NCI-H2227 (cell line): ENCODE measurements around the gene PERM1.
"Not testable (repeated sequence)": the region's sequence is repeated elsewhere in the genome, so short reads cannot be mapped to it uniquely, and the experiment has no call there.

ENCODE experiments used
- DNase-seq: peaks from one replicate; lab custom pipeline; 2025; ENCODE audit not compliant: unreplicated experiment; lab: John Stamatoyannopoulos, UW

The PERM1 gene, protein sequence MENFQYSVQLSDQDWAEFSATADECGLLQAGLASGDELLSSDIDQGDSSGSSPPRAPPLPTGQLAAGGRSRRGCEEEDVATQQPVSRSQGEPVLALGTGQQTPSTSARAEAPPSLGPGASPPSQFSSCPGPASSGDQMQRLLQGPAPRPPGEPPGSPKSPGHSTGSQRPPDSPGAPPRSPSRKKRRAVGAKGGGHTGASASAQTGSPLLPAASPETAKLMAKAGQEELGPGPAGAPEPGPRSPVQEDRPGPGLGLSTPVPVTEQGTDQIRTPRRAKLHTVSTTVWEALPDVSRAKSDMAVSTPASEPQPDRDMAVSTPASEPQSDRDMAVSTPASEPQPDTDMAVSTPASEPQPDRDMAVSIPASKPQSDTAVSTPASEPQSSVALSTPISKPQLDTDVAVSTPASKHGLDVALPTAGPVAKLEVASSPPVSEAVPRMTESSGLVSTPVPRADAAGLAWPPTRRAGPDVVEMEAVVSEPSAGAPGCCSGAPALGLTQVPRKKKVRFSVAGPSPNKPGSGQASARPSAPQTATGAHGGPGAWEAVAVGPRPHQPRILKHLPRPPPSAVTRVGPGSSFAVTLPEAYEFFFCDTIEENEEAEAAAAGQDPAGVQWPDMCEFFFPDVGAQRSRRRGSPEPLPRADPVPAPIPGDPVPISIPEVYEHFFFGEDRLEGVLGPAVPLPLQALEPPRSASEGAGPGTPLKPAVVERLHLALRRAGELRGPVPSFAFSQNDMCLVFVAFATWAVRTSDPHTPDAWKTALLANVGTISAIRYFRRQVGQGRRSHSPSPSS

DNA sequence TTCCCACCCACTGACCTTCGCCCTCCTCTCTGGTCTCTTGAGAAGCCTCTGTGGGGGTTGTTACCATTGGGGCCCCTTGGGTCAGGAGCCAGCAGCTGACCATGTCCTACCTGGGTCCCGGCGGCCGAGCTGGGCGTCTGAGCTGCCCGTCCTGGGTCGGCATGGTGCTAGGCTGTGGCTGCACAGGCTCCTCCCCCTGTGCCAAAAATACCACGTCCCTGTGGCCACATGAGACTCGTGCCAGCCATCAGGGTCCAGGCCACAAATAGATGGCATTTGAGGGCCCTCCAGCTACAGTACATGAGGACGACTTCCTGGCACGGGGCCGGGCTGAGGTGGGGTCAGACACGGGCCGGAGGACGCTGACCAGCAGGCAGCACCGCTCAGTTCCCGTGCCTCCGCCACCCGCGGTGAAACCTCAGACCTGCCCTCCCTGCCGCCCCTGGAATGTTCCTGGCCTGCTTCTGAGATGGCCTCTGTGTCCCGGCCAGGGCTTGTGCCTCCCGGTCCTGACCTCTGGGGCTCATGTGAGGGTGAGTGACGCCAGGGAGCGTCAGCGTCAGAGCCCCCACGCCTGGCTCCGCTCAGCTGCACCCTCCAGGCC lies at the start of gene PERM1:
Gene PERM1 (minus strand): TSS at position 139 of the 604 bp plus-strand sequence. CDS start 1,064 bp downstream, outside the sequence.
- no peak for DNase-seq

DNA sequence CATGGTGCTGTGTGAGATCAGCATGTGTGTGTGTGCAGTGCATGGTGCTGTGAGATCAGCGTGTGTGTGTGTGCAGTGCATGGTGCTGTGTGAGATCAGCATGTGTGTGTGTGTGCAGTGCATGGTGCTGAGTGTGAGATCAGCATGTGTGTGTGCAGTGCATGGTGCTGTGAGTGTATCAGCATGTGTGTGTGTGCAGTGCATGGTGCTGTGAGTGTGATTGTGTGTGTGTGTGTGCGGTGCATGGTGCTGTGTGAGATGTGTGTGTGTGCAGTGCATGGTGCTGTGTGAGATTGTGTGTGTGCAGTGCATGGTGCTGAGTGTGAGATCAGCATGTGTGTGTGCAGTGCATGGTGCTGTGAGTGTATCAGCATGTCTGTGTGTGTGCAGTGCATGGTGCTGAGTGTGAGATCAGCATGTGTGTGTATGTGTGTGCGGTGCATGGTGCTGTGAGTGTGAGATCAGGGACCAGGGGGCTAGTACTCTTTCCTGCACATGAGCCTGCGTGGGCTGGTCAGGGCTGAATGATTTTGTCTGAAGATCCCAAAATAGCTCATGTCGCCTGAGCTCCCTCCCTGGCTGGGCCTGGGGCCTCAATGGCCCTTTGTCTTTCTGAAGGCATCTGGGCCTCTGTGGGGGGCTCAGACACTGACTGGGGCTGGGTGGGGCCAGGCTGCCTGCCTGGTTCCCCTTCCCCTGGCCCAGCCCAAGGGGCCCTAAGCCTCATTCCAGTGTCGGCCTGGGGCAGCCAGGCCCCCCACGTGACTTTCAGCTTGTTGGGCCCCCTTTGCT lies 49.2 kb upstream of the PERM1 start:
- not testable (repeated sequence) for DNase-seq

DNA sequence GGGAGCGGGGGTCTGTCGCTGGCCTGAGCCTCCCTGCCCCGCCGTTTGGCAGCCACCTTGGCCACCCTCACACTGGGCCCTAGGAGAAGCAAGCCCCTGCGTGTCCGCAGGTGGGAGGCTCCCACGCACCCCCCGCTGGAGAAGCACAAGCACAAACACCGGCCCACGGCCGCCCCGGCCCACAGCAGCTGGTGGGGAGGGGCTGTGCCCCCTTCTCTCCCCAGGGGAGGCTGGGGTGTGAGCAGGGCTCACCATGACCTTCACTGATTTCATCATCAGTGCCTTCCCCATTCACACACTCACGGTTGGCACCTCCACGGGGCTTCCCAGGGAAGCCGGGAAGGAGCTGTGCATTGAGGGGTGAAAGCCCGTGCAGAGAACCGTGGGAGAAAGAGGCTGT lies 45.9 kb upstream of the PERM1 start:
- no peak for DNase-seq

DNA sequence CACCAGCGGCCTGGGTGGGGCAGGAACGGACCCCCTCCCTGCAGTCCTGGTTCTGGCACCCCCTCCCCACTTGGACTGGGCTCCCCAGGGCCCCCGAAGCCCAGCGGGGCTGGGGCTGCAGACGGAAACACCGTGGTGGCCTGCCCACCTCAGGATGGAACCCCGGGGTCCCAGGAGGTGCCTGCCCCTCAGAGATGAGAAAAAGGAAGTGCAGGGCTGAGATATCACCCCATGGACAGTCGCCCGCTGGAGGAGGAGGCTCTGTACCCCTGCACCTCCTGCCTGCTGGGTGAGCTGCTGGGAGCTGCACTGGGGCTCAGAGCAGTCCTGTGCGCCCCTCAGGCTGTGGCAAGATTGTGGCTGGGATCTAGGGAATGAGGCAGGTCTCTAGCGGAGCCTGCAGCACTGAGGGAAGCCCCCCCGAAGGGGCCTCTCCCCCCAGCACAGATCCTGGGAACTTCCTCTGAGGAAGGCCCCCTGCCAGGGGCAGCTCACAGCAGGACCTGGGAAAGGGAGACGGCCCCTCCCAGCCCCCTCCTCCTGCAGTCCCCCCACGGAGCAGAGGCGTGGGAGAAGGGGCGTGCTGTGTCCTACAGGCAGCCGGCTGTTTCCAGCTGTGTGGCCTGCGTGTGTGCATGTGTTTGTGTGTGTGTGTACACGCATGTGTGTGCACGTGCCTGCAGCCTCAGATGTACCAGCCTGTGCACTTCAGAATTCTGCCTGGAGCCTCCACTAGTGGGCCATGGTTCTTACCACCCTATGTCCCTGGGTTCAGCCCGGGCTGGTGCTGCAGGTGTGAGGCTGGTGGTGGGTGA lies 44.9 kb upstream of the PERM1 start:
- no peak for DNase-seq

DNA sequence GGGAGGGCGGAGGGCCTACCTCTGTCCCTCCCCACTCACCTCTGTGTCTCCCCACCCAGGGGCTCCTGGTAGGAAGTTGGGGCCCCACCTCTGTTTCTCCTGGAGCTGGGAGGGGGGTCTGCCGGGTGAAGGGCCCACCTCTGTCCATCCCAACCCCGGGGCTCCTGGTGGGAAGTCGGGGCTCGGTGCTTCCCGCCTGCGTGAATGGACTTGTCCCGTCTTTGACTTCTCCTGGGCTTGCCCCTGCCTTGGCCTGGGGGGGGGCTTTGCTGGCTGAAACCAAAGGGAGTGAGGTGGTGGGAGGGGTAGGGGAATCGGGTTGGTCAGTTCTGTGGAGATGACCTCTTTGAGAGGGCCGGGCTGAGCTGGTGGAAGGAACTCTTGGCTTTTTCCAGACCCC lies 43.8 kb upstream of the PERM1 start:
- DNase-seq, result no peak

DNA sequence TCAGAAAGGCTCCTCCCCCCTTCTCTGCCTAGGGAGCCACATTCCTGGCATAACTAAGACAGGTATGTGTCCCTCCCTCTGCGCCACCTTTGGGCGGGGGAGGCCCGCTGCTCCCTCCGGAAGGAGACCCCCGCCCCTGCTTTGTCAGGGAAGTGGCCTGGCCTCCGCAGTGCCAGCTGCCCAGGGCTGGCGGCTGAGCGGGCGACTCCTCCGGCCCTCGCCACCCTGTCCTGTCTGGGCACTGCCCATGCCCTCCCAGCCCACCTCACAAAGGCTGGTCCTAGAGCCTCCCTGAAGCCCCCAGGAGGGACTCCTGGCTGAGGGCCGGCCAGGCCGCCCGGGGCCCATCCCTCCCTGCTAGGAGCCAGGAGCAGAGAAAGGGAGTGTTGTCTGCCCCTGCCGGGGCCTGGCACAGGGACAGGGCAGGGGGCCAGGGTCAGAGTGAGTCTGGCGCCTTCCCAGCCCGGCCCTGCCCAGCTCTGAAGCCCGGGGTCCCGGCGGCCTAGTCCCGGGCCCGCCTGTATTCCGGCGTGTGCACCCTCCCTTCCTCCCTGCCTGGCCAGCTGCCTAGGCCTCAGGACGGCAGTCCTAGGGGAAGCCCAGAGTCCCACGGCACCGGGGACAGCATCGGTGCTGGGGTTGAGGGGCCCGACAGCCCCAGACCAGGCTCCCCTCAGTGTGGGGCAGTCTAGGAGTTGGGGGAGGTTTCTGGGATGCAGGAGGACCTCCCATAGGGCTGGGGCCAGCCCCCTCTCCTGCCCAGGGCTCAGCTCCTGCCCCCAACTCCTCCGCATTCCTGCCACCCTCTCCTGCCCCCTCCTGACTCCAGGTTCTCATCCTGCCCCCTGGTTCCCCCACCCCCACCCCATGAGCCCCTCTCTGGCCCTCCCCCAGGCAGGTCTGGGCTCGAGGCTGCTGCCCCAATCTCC lies 43.1 kb upstream of the PERM1 start:
- DNase-seq, result no peak

DNA sequence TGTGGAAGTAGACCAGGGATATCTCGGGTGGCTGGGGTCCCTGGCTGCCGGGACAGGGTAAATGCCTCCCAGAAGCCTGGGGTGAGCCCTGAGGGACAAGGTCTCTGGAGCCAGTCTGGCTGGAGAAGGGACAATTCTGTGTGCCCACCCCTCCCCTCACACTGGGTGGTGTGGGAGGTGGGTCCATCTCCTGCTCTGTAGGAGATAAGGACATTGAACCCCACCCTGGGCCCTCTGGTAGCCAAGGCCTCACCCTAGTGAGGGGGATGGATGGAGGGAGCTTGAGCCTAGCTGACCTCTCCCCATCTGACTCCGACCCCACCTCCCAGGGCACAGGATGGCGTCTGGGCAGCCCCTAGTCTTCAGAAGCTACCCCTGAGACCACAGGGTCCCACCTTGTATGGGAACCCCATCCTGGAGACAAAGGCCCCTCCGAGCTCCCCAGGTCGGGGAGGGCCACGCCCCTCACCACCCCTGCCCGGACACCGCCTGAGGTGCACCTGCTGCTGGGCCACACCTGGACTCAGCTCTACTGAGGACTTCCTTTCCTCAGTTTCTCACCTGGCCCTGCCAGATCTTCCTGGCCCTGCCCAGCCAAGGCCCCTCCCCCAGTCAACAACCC lies 42.4 kb upstream of the PERM1 start:
- DNase-seq, result no peak

DNA sequence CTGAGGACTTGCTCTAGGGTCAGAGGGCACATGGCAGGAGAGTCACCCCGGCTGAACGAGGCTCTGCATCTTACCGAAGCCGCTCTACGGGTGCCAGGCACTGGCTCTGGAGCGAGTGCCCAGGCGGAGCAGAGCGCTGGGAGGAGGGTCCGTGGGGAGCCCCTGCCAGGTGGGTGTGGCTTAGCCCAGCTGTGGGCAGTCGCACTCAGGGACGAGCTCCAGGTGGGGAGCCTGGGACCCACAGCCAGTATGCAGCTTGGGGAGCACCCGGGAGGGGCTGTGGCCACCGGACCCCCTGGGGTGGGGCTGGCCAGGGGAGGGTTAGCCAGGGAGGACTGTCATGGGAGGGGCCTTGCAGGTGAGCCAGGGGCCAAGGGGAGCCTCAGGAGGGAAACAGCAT lies 41.8 kb upstream of the PERM1 start:
- DNase-seq, result no peak

DNA sequence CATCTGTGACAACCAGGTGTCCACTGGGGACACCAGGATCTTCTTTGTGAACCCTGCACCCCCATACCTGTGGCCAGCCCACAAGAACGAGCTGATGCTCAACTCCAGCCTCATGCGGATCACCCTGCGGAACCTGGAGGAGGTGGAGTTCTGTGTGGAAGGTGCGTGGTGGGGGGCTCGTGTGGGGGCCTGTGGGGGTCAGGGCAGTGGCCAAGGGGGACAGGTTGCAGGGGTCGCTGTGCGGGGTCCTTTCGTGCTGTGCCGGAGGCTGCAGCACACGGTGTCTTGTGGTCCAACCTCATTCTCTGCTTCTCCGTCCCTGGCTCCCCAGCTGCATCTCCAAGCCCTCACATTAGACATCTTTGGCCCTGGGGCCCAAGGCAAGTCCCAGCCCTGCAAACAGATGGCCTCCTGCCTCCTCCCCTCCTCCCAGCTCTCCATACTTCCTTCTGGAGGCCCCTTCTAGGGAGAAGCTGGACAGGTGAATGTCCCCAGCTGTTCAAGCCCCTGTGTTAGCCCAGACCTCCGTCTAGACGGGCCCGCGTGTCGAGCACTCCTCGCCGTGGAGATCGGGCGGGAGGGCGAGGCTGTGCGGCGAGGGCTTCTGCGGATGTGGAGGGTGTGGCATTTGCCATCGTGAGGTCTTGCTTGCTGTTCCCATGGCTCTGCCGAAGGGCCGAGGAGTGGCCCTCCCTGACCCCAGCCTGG lies 40.6 kb upstream of the PERM1 start:
- DNase-seq, result no peak

DNA sequence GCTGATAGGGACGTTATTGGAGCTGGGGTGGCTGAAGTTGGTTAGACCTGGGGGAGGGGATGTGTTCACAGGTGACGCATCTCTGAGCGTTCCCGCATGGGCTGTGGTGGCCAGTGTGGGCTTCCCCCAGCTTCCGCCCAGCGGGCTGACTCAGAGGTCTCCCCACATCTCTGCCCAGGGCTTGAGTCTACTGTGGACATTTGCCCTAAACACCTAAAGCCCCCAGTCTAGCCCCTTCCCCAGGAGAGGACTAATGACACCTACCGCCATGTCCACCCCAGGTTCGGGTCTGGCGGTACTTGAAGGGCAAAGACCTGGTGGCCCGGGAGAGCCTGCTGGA lies 40.0 kb upstream of the PERM1 start:
- no peak for DNase-seq

DNA sequence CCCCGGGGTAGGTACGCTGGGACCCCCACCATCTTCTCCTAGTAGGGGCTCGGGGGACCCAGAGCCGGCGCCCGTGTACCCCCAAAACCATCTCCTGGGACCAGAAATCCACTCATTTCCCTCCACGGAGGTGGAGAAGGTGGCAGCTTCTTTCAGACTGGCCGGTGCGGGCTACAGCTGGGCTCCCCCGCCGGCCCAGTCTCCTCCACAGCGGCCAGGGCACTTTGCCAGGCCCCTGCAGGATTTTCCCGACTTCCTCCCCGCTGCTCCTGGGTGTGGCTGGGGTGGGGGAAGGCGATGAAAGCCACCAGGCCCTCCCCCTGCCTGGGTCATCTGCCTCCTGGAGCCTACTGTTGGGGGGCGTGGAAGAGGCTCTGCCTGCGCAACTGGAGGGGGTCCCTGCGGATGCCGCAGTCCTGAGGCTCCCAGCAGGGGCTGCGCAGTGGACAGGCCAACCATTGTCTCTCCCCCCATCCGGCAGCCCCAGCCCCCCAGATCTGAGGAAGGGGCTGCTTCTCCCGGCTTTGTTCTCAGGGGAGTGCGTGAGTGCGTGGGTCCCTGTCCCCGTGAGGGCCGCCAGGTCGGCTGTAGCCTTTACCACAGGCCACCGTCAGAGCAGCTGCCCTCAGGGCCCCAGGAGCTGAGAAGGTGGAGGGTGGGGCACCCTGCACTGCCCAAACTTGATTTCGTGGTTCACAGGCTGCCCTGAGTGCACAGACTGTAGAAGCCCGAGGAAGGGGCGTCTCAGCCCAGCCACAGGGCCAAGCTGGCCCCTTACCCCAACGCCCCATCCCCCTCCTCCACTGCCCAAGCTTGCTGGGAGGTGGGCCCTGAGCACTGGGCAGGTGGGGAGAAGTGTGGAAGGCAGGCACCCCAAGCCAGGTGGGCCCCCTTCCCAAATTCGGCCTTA lies 39.4 kb upstream of the PERM1 start:
- DNase-seq, result peak; percentile 71

DNA sequence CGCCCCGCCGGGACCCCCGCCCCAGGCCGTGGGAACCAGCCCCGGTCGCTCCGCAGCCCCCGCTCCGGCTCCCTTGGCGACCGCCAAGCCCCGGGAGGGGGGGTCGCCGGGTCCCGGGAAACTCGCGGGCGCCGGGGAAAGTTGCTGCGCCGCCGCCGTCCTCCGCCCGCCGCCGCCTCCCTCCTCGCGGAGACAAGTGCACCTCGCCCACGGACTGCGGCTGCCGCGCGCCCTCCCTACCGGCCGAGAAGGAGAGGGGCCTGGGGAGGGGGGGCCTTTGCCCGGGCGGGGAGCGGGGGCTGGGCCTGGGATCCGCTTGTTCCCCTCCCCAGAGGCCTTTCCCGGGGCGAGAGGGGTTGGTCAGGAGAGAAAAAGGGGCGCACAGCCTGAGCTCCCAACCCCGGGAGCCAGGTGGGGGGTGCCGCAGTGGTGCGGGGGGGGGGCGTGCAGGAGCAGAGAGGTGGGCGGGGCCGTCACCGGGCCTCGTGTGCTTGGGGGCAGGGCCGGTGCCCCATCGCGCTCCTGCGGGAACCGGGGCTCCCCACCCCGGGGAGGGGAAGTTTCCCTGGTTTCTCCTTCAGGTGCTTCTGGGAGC lies 38.6 kb upstream of the PERM1 start:
- peak; percentile 53 for DNase-seq

DNA sequence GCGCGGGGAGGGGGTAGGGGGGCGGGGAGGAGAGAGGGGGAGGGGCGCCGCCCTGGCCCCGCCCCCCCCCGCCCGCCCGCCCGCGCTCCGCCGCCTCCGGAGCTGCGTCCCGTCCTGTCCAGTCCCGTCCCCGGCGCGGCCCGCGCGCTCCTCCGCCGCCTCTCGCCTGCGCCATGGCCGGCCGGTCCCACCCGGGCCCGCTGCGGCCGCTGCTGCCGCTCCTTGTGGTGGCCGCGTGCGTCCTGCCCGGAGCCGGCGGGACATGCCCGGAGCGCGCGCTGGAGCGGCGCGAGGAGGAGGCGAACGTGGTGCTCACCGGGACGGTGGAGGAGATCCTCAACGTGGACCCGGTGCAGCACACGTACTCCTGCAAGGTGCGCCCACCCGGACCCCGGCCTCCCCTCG lies 38.1 kb upstream of the PERM1 start, which contains the start of gene AGRN:
Gene AGRN (plus strand): TSS at position 121 of the 405 bp plus-strand sequence. CDS start 53 bp downstream, at position 174.
- peak; percentile 75 for DNase-seq

DNA sequence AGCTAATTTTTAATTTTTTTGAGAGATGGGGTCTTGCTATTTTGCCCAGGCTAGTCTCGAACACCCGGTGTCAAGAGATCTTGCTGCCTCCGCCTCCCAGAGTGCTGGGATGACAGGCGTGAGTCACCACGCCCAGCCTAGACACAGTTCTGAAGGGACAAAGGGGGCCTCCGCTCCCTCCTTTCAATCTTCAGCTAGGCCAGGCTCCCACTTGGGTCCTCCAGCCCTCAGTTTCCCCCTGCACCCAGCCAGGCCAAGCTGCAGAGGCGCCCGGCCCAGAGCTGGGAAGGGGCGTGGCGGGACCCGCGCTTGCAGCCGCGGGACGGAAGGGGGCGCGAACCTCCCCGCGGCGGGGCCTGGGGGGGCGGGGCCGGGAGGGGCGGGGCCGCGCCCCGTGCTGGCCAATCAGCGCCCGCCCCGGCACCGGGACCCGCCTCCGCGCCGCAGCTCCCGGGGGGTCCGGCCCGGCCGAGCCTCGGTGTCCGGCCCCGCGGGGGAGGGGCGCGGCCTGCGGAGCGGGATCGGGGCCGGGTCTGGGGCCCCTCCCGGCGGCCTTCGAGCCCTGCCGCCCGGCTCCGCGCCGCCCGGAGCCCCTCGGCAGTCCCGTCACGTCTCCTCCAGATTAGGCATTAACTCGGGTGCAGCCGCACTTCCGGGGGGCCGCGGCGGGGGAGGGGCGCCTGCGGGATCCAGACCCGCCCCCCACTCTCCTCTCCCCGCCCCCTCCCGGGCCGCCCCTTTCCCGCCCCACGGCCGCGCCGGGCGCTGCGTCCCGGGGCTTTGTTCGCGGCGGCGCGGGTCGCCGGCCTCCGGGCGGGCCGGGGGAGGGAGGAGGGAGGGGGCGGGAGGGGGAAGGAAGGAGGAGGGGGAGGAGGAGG lies 37.5 kb upstream of the PERM1 start:
- DNase-seq, result peak; percentile 92

DNA sequence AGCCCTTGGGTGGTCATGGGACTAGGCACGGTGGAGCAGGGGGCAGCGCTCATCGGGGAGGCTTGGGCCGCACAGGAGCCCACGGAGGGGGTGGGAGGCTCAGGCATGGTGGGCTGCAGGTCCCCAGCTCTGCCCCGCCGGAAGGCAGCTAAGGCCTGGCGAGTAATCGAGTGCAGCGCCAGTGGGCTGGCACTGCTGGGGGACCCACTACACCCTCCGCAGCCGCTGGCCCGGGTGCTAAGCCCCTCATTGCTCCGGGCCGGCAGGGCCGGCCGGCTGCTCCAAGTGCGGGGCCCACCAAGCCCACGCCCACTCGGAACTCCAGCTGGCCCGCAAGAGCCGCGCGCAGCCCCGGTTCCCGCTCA lies 36.4 kb upstream of the PERM1 start:
- not testable (repeated sequence) for DNase-seq
